K562 (cell line): Measurements from ENCODE around the gene CENPC. TPM values are rescaled to one million over a fixed set of nuclear protein-coding genes. Genes with fewer than 3 reads are reported as not detected.

Experiments used
- ATAC-seq: fragments of 200-7000 bp; cut with Tn5 transposase; 3 replicates; pipeline ENCODE4 v1.9.1; 2020; ENCODE audit warnings: moderate library complexity
- BruUV-seq: library from RNA; stranded (reverse); fragments of 400-500 nt; replicated peaks from 2 replicates; lab custom pipeline; 2021; lab: Mats Ljungman, UMichigan
- CTCF ChIA-PET: fragments of 300-600 bp; formaldehyde crosslinking; extraction: SDS; loops from one replicate; lab custom pipeline; 2021; ENCODE audit warnings: low intra/inter-chr PET ratio; lab: Yijun Ruan, JAX
- POLR2A ChIA-PET: fragments of 300-600, 350-650 bp; sonication (Branson Sonifier 250); formaldehyde crosslinking; extraction: SDS; loops from one replicate; lab custom pipeline; 2021; ENCODE audit warnings: antibody characterized with exemption, inconsistent platforms; lab: Yijun Ruan, JAX
- DNase-seq, 4 experiments: peaks; one replicate each; pipeline versions ENCODE4 v3.0.0 to v3.0.0-alpha.2; 2011 to 2018; ENCODE audit warnings: low spot score in 3 of 4, mixed read lengths in 3 of 4; ENCODE audit errors: extremely low read depth in 1 of 4
- FAIRE-seq: peaks from 2 replicates; lab custom pipeline; 2011; peaks lifted over from hg19 to GRCh38; lab: Jason Lieb, UNC
- H2AFZ ChIP-seq: 2 replicates; pipeline ENCODE4 v1.6.0; 2011; ENCODE audit warnings: low read depth, low read length, control low read depth, inconsistent platforms
- H3K27ac ChIP-seq: fragments of 200-600 bp; 3 replicates; pipeline ENCODE4 v1.8.0; 2011; ENCODE audit warnings: low read depth, mild to moderate bottlenecking, control low read depth, inconsistent platforms, low read length, moderate library complexity, mixed read lengths; ENCODE audit errors: extremely low read depth
- H3K27me3 ChIP-seq, 2 experiments: fragments of 300-600 bp in 1 of 2; 2 replicates in 1 of 2; 3 replicates in 1 of 2; pipeline versions ENCODE4 v1.6.0 to v1.8.0; 2011; ENCODE audit warnings: inconsistent platforms in 2 of 2, low read length in 2 of 2, mild to moderate bottlenecking in 1 of 2, mixed read lengths in 1 of 2, moderate library complexity in 1 of 2; ENCODE audit not compliant: control insufficient read depth in 2 of 2, insufficient read depth in 2 of 2
- H3K36me3 ChIP-seq: fragments of 300-600 bp; 3 replicates; pipeline ENCODE4 v1.8.0; 2011; ENCODE audit warnings: mild to moderate bottlenecking, low read length, inconsistent platforms; ENCODE audit not compliant: control insufficient read depth, insufficient read depth
- H3K4me1 ChIP-seq, 2 experiments: fragments of 200-600 bp in 1 of 2; replicated peaks in 1 of 2; 2 replicates in 1 of 2; 3 replicates in 1 of 2; pipeline versions ENCODE4 v1.5.1 to v1.8.0; 2011; ENCODE audit warnings: inconsistent platforms in 2 of 2, low read length in 2 of 2, mild to moderate bottlenecking in 1 of 2, mixed read lengths in 1 of 2, moderate library complexity in 1 of 2; ENCODE audit not compliant: control insufficient read depth in 2 of 2, insufficient read depth in 2 of 2
- H3K4me2 ChIP-seq: 2 replicates; pipeline ENCODE4 v1.6.1; 2011; ENCODE audit warnings: low read length, control low read depth, inconsistent platforms, mixed read lengths; ENCODE audit not compliant: insufficient read depth
- H3K4me3 ChIP-seq: fragments of 200-600 bp; sonication (generic), shearing (Covaris generic); 2 replicates; pipeline ENCODE4 v1.5.1; 2016; ENCODE audit warnings: control low read depth, inconsistent platforms
- H3K79me2 ChIP-seq: fragments of 200-600 bp; 3 replicates; pipeline ENCODE4 v1.8.0; 2011; ENCODE audit warnings: low read length, inconsistent platforms; ENCODE audit not compliant: control insufficient read depth, insufficient read depth
- H3K9ac ChIP-seq, 2 experiments: 2 replicates each; pipeline versions ENCODE4 v1.6.0 to v1.6.1; 2011; ENCODE audit warnings: low read depth in 2 of 2, low read length in 2 of 2, control low read depth in 1 of 2, inconsistent platforms in 1 of 2, mild to moderate bottlenecking in 1 of 2, mixed read lengths in 1 of 2; ENCODE audit not compliant: insufficient read depth in 1 of 2
- H3K9me1 ChIP-seq: one replicate; pipeline ENCODE4 v1.6.0; 2011; ENCODE audit warnings: inconsistent platforms, mild to moderate bottlenecking, low read length, moderate library complexity; ENCODE audit not compliant: control insufficient read depth, insufficient read depth
- H3K9me3 ChIP-seq: replicated peaks from 2 replicates; pipeline ENCODE4 v1.5.1; 2011; ENCODE audit warnings: low read depth, low read length, inconsistent platforms; ENCODE audit not compliant: control insufficient read depth, insufficient read depth
- H4K20me1 ChIP-seq: replicated peaks from 2 replicates; pipeline ENCODE4 v1.6.1; 2011; ENCODE audit warnings: low read length, inconsistent platforms, mixed read lengths; ENCODE audit not compliant: control insufficient read depth, insufficient read depth
- CCAR2 ChIP-seq: fragments of 200-400 bp; formaldehyde crosslinking; IDR thresholded peaks from 2 replicates; pipeline ENCODE4 v1.6.1; 2017; ENCODE audit warnings: mild to moderate bottlenecking, low read depth, low read length
- CHCHD3 ChIP-seq: fragments of 250-450 bp; sonication (Bioruptor Pico); IDR thresholded peaks from 2 replicates; pipeline ENCODE4 v2.1.2; 2022; ENCODE audit warnings: mild to moderate bottlenecking
- CREM ChIP-seq: IDR thresholded peaks from 2 replicates; pipeline ENCODE4 v1.6.1; 2014; ENCODE audit warnings: antibody characterized with exemption, low read depth
- ESRRB ChIP-seq: fragments of 250-450 bp; sonication (Bioruptor Pico); IDR thresholded peaks from 2 replicates; pipeline ENCODE4 v1.5.0; 2020; ENCODE audit warnings: mild to moderate bottlenecking, moderate library complexity, borderline replicate concordance
- ETS1 ChIP-seq: conservative IDR thresholded peaks from 2 replicates; pipeline ENCODE4 v1.6.1; 2011; ENCODE audit warnings: low read depth, mild to moderate bottlenecking, low read length; ENCODE audit not compliant: control insufficient read depth
- ETV6 ChIP-seq, 3 experiments: fragments of 150-350 bp in 1 of 3; sonication (generic) in 1 of 3; formaldehyde crosslinking in 1 of 3; IDR thresholded peaks; 2 replicates each; pipeline versions ENCODE4 v1.6.1 to v1.8.0; 2014 to 2022; ENCODE audit warnings: borderline replicate concordance in 2 of 3, low read depth in 2 of 3, antibody characterized with exemption in 1 of 3, low read length in 1 of 3, mild to moderate bottlenecking in 1 of 3, missing genetic modification reagents in 1 of 3
- FOXA1 ChIP-seq: fragments of 450-650 bp; IDR thresholded peaks from 2 replicates; pipeline ENCODE4 v1.6.1; 2016; ENCODE audit warnings: mild to moderate bottlenecking, borderline replicate concordance
- HDAC2 ChIP-seq: fragments of 450-650 bp; IDR thresholded peaks from 2 replicates; pipeline ENCODE4 v1.6.1; 2016; ENCODE audit warnings: mild to moderate bottlenecking
- HLTF ChIP-seq: fragments of 450-650 bp; IDR thresholded peaks from 2 replicates; pipeline ENCODE4 v1.6.1; 2016
- HMG20A ChIP-seq: fragments of 450-650 bp; formaldehyde crosslinking; conservative IDR thresholded peaks from 2 replicates; pipeline ENCODE4 v1.4.0; 2020; ENCODE audit warnings: mild to moderate bottlenecking, mixed read lengths
- HMGN3 ChIP-seq: IDR thresholded peaks from 2 replicates; pipeline ENCODE4 v1.6.1; 2011; ENCODE audit warnings: borderline replicate concordance, low read depth, mild to moderate bottlenecking, mixed read lengths, low read length; ENCODE audit not compliant: insufficient read length; ENCODE audit errors: extremely low read depth
- KDM5B ChIP-seq: fragments of 200-600 bp; sonication (generic); IDR thresholded peaks from 2 replicates; pipeline ENCODE4 v1.6.1; 2012; ENCODE audit warnings: low read depth, mild to moderate bottlenecking, moderate library complexity, low read length, control low read depth, inconsistent platforms; ENCODE audit not compliant: insufficient replicate concordance
- LARP7 ChIP-seq: fragments of 450-650 bp; IDR thresholded peaks from 2 replicates; pipeline ENCODE4 v1.6.1; 2016
- POLR2AphosphoS2 ChIP-seq: IDR thresholded peaks from 2 replicates; pipeline ENCODE4 v1.6.1; 2012; ENCODE audit warnings: low read length, improper control_type of control experiment
- POLR2H ChIP-seq: IDR thresholded peaks from 2 replicates; pipeline ENCODE4 v1.6.1; 2016; ENCODE audit warnings: missing genetic modification characterization, low read depth, mild to moderate bottlenecking, control low read depth, missing compliant biosample characterization, moderate library complexity
- POLR3A ChIP-seq: IDR thresholded peaks from 2 replicates; pipeline ENCODE4 v1.6.1; 2011; ENCODE audit warnings: borderline replicate concordance, mild to moderate bottlenecking, moderate library complexity; ENCODE audit not compliant: insufficient read length, insufficient read depth; ENCODE audit errors: extremely low read depth
- SIRT6 ChIP-seq: IDR thresholded peaks from one replicate; pipeline ENCODE4 v1.6.1; 2012; ENCODE audit warnings: low read depth, mild to moderate bottlenecking, control low read depth, inconsistent platforms, low read length, moderate library complexity
- TCFL5 ChIP-seq: fragments of 250-450 bp; sonication (Bioruptor Pico); conservative IDR thresholded peaks from 2 replicates; pipeline ENCODE4 v1.6.1; 2021; ENCODE audit warnings: mild to moderate bottlenecking, moderate library complexity, matching md5 sums
- TFAM ChIP-seq: fragments of 250-450 bp; sonication (Bioruptor Pico); conservative IDR thresholded peaks from 2 replicates; pipeline ENCODE4 v1.5.0; 2021; ENCODE audit warnings: mild to moderate bottlenecking, moderate library complexity
- ZC3H4 ChIP-seq: sonication (generic); formaldehyde crosslinking; IDR thresholded peaks from 2 replicates; pipeline ENCODE4 v1.9.0; 2021; ENCODE audit warnings: missing genetic modification reagents, borderline replicate concordance
- ZKSCAN8 ChIP-seq: fragments of 200-800 bp; sonication (Bioruptor generic); IDR thresholded peaks from 2 replicates; pipeline ENCODE4 v1.6.1; 2016; ENCODE audit warnings: missing genetic modification characterization, missing compliant biosample characterization
- ZNF347 ChIP-seq: fragments of 450-650 bp; formaldehyde crosslinking; IDR thresholded peaks from 2 replicates; pipeline ENCODE4 v1.4.0; 2020; ENCODE audit warnings: low read depth, mild to moderate bottlenecking, moderate library complexity
- ZNF384 ChIP-seq: IDR thresholded peaks from 2 replicates; pipeline ENCODE4 v1.6.1; 2012; ENCODE audit warnings: low read depth, low read length, improper control_type of control experiment
- ZNF445 ChIP-seq: fragments of 250-450 bp; sonication (Bioruptor Pico); IDR thresholded peaks from 2 replicates; pipeline ENCODE4 v1.4.0; 2020; ENCODE audit warnings: low read depth, mild to moderate bottlenecking, moderate library complexity
- WGBS: fragments of 100-300 bp; shearing (Covaris generic); methylation state at CpG from one replicate; pipeline ENCODE4 v1.1.6; 2016; ENCODE audit warnings: low coverage, mixed read lengths; ENCODE audit not compliant: insufficient coverage; ENCODE audit errors: missing lambda C conversion rate; 5-methylcytosine and 5-hydroxymethylcytosine counted together
- in situ Hi-C: fragments of 300-500 bp; cut with MboI; formaldehyde crosslinking; loops from 4 replicates; pipeline ENCODE4 v1.15.0; 2018; ENCODE audit warnings: inconsistent platforms, mixed read lengths
- intact Hi-C: fragments of 100-400 bp; cut with micrococcal nuclease; formaldehyde crosslinking; loops from 2 replicates; pipeline ENCODE4 v1.14.2; 2022
- polyA plus RNA-seq, 8 experiments: library from polyadenylated mRNA; depleted of rRNA in 4 of 8; stranded (reverse) in 5 of 8; unstranded in 3 of 8; fragments of >200 nt; fragmentation: Nextera tagmentation in 2 of 8; fragmentation: Illumina TruSeq in 1 of 8; extraction: Ambion mirVana in 2 of 8; extraction: Trizol in 1 of 8; gene quantifications; 2 replicates each; pipeline versions ENCODE4 v1.2.1 to v1.2.3, GENCODE V29; 2011 to 2014; ENCODE audit warnings: inconsistent platforms in 1 of 8, missing spikeins in 1 of 8
- total RNA-seq, 7 experiments: library from RNA; depleted of rRNA in 6 of 7; stranded (reverse); fragments of >200 nt in 6 of 7; fragmentation: Illumina TruSeq in 2 of 7; extraction: Trizol in 2 of 7; gene quantifications; 2 replicates each; pipeline versions ENCODE4 v1.2.1 to v1.2.3, GENCODE V29; 2011 to 2021; ENCODE audit warnings: low replicate concordance in 1 of 7

CENPC gene
- total and polyA plus RNA-seq, 9 of the 15 experiments (the other 6 are each of a cell fraction or from before 2014, with no cell fraction given) = 18.1 to 48.5 (median 30.8) TPM

DNA sequence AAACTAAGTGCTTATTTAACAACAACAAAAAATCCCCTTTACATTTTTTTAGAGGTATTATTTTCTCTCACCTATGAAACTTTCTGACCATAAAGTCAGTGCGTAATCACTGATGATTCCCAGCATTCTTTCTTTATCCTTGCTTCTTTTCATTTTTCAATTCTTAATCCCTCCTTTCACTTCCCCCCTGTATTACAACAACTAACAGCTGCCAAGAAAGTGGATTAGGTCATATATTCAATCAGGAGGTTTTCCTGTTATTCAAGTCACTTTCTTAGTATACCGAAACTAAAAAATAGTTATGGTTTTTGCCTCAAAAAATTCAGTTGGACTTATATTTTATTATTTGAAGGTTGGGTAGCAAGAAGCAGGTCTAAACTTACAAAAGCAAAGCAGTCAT is 11.1 kb upstream of the CENPC start (continued):
- TF ChIP-seq ZKSCAN8 (no peak), ZNF384 (no peak), HLTF (no peak), ZNF347 (CRISPR knock-in tag) (no peak), KDM5B (no peak), HDAC2 (no peak), POLR2AphosphoS2 (no peak), ZNF445 (CRISPR knock-in tag) (no peak), ZC3H4 (CRISPR knock-in tag) (no peak)

DNA sequence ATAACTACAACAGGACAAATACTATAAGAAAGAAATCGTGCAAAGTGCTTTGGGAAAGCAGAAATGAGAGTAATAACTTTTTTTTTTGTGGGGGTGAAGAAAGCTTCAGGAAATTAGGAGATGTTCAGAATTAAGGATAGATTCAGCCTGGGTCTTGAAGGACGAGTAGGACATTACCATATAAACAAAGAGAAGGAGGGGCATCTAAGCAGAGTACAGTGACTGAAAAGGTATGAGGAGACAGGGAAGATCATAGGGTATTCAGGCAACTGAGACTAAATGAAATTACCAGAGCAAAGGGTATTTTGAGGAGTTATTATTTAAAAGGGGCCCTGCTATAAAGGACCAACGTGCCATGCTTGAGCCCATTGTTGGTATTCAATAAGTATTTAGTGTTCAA is 10.1 kb upstream of the CENPC start:
- CTCF ChIA-PET = no interaction called here
- no peaks in the 10 kb centered on the region for H4K20me1 ChIP-seq
- no peak overlapping the region for H3K9ac ChIP-seq
- intact Hi-C loops = no loop called here
- peaks cover 9% of the 10 kb centered on the region; the same call in 1 of the 2 replicates for H3K9me3 ChIP-seq
- WGBS = 53% methylated on average over 3 of the region's 3 CpGs
- H3K4me1 ChIP-seq = peaks cover 9 to 13% of the 10 kb centered on the region in 2 experiments; a peak in 4 of 5 replicates
- no peak for FAIRE-seq
- H3K4me2 ChIP-seq = no peak overlapping the region
- no peaks in the 10 kb centered on the region for H3K79me2 ChIP-seq
- in situ Hi-C loops = no loop called here
- no peak for ATAC-seq
- DNase-seq = no peak
- H3K27me3 ChIP-seq = no peaks in the 10 kb centered on the region
- H3K27ac ChIP-seq = no peak overlapping the region
- BruUV-seq = no TSS peak
- H3K9me1 ChIP-seq = no peaks in the 10 kb centered on the region
- H2AFZ ChIP-seq = no peak overlapping the region
- no peak overlapping the region for H3K4me3 ChIP-seq
- POLR2A ChIA-PET = interaction anchor here (0.7 to 3.6 kb wide), 2 partner anchors 11 to 29 kb away, joined by 3 to 15 read pairs; partner anchors contain the start of gene CENPC
- H3K36me3 ChIP-seq = no peaks in the 10 kb centered on the region
- TF ChIP-seq LARP7 = no peak
- TF ChIP-seq ETS1 = no peak
- TF ChIP-seq CHCHD3 (CRISPR knock-in tag) = no peak
- TF ChIP-seq CREM = no peak
- TF ChIP-seq SIRT6 = no peak
- no peak for TF ChIP-seq ESRRB (CRISPR knock-in tag)
- no peak for TF ChIP-seq POLR3A
- no peak for TF ChIP-seq FOXA1
- no peak for TF ChIP-seq TCFL5
- TF ChIP-seq ZKSCAN8 = no peak
- TF ChIP-seq HMGN3 = no peak
- no peak for TF ChIP-seq HMG20A (CRISPR knock-in tag)
- TF ChIP-seq CCAR2 = no peak
- TF ChIP-seq POLR2H (tag) = no peak
- TF ChIP-seq TFAM (CRISPR knock-in tag) = no peak
- no peak for TF ChIP-seq ETV6 (IDR thresholded peaks at IDR 0.05; ENCODE audit: borderline replicate concordance in 1 of 2, low read depth in 2 of 2, low read length in 1 of 2)
- no peak for TF ChIP-seq ETV6 (CRISPR knock-in tag; IDR thresholded peaks at IDR 0.05; ENCODE audit: borderline replicate concordance)
